Measurements from ENCODE around the gene NUBP2.

Gene NUBP2

DNA sequence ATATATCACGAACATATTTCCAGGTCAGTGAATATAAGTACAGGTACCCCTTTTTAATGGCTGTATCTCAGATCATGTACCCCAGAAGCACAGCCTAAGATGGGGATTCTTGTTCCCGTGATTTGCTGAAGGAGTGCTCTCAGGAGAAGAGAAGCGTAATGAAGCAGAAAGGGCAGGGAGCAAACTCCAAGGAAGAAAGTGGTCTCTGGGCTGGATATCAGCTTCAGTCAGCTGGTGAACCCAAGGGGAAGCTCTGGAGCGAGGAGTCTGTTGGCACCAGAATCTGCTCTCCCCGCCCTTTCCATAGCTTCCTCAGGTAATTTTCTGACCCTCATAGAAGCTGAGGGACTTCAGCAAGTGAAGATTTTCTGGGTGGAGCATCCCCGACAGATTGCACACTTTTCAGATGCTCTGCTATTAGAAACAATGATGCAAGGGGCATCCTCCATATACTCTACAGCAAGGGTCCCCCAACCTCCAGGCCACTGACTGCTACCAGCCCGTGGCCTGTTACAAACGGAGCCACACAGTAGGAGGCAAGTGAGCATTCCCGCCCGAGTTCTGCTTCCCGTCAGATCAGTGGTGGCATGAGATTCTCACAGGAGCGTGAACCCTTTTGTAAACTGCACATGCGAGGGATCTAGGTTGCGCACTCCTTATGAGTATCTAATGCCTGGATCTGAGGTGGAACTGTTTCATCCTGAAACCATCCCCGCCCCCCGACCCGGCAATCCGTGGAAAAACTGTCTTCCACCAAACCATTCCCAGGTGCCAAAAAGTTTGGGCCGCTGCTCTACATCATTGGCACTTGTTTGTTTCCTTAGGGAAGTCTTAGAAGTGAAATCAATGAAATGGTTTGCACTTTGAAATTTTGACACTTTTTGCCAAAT lies 48.7 kb downstream of the NUBP2 start:
- H3K9me3 Mint-ChIP-seq: no peaks in the 10 kb centered on the region
- no peaks in the 10 kb centered on the region for H3K27me3 Mint-ChIP-seq
- peaks cover 32% of the 10 kb centered on the region for H3K4me1 Mint-ChIP-seq
- H3K4me3 Mint-ChIP-seq: no peak overlapping the region
- no peaks in the 10 kb centered on the region for H3K36me3 Mint-ChIP-seq
- no peak overlapping the region for H3K27ac Mint-ChIP-seq

DNA sequence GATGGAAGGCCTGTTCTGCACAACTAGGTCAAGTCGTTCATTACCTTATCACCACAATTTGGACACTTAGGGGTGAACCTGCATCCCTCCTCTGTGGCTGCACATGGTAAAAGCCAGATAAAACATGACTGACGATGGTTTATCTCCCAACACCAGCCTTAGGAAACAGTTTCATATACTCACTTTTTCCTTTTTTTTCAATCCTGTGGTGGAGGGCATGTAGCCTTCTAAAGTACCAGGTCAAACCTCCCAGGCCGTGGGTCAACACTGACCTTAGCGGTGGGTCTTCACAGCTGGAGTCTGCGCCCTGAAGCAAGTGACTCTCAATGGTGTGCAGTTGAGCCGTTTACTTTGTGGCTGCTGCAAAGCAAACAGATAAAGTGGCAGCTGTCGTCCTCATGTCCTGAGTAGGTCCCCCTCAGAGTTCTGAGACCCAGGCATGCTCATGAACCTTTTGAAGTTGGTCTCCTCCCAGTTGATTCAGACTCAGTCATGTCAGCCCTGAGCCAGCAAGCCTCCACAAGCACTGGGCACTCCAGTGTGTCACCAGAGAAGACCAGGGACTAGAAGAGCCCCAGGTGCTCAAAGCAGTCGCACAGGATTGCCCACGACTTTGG lies 50.2 kb downstream of the NUBP2 start:
- H3K9me3 Mint-ChIP-seq: no peaks in the 10 kb centered on the region
- H3K27me3 Mint-ChIP-seq: no peaks in the 10 kb centered on the region
- no peak overlapping the region for H3K27ac Mint-ChIP-seq
- H3K4me1 Mint-ChIP-seq: peaks cover 27% of the 10 kb centered on the region
- H3K36me3 Mint-ChIP-seq: no peaks in the 10 kb centered on the region
- H3K4me3 Mint-ChIP-seq: no peak overlapping the region

DNA sequence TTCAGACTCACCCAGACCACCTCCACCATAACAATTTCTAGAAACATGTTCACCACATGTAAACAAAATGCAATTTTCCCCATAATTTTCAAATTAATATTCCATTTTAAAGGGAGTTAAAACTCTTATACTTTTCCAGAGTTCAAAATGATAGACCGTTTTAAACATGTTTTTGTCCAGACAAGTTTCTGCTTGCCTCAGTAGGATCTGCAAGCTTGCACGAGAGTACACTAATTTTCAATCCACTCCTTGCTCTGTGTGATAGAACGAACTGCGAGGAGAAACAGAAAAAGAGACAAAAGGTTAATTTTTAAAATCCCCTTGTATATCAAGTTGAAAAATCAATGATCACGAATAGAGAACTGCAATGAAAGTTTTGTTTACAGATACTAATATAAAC lies 51.3 kb downstream of the NUBP2 start:
- Mint-ChIP-seq H3K36me3 (no peaks in the 10 kb centered on the region), H3K27ac (no peak overlapping the region), H3K27me3 (no peaks in the 10 kb centered on the region), H3K9me3 (no peaks in the 10 kb centered on the region), H3K4me1 (peaks cover 21% of the 10 kb centered on the region), H3K4me3 (no peak overlapping the region)

Measured in activated naive CD4-positive, alpha-beta T cell treated with anti-CD3 and anti-CD28 coated beads, Interleukin-2, amount 50 U/mL, for 24 hours (primary cell).